H1 (cell line): ENCODE measurements around the gene CACNA1F. TPM values are rescaled to one million over a fixed set of nuclear protein-coding genes. Genes with fewer than 3 reads are reported as not detected.

ENCODE experiments used
- ASH2L ChIP-seq: fragments of 200-600, 300-600 bp; sonication (generic); IDR thresholded peaks from one replicate; pipeline ENCODE4 v1.7.1; 2017; ENCODE audit warnings: low read length
- GTF2F1 ChIP-seq: IDR thresholded peaks from 2 replicates; pipeline ENCODE4 v1.6.1; 2012; ENCODE audit warnings: low read depth, low read length, improper control_type of control experiment, borderline replicate concordance
- NRF1 ChIP-seq: IDR thresholded peaks from 2 replicates; pipeline ENCODE4 v1.6.1; 2011; ENCODE audit warnings: mild to moderate bottlenecking, low read depth, low read length, improper control_type of control experiment
- SAP30 ChIP-seq: fragments of 300-600 bp; sonication (generic); IDR thresholded peaks from 2 replicates; pipeline ENCODE4 v1.7.1; 2012; ENCODE audit warnings: low read length, moderate library complexity, mild to moderate bottlenecking, inconsistent platforms; ENCODE audit not compliant: insufficient read depth, insufficient replicate concordance
- TAF1 ChIP-seq: IDR thresholded peaks from 2 replicates; pipeline ENCODE4 v1.6.1; 2011; ENCODE audit warnings: mild to moderate bottlenecking, low read depth, low read length
- polyA plus RNA-seq, 7 experiments: library from polyadenylated mRNA; depleted of rRNA in 3 of 7; stranded (reverse) in 5 of 7; unstranded in 2 of 7; fragments of >200 nt in 5 of 7; fragments of 200-250 nt in 2 of 7; gene quantifications; 1 replicate in 5 of 7; 2 replicates in 1 of 7; 4 replicates in 1 of 7; pipeline versions ENCODE4 v1.2.1 to v1.2.3, GENCODE V29; 2011 to 2013; ENCODE audit warnings: missing spikeins in 2 of 7, mixed read lengths in 2 of 7
- total RNA-seq: library from RNA; stranded (reverse); fragmentation: NEBNext Ultra II Directional; extraction: Animal tissue kit (Norgen Biotek cat#: 25700); gene quantifications from 2 replicates; pipeline ENCODE4 v1.2.1, GENCODE V29; 2021
- TF ChIP-seq, protein P1 (sequence below): IDR thresholded peaks from 2 replicates; pipeline ENCODE4 v1.6.1; 2012; ENCODE audit warnings: inconsistent platforms

CACNA1F gene
- total and polyA plus RNA-seq, 2 of the 8 experiments (the other 6 are each of a cell fraction or from before 2014, with no cell fraction given): 0.59 to 0.84 TPM

DNA sequence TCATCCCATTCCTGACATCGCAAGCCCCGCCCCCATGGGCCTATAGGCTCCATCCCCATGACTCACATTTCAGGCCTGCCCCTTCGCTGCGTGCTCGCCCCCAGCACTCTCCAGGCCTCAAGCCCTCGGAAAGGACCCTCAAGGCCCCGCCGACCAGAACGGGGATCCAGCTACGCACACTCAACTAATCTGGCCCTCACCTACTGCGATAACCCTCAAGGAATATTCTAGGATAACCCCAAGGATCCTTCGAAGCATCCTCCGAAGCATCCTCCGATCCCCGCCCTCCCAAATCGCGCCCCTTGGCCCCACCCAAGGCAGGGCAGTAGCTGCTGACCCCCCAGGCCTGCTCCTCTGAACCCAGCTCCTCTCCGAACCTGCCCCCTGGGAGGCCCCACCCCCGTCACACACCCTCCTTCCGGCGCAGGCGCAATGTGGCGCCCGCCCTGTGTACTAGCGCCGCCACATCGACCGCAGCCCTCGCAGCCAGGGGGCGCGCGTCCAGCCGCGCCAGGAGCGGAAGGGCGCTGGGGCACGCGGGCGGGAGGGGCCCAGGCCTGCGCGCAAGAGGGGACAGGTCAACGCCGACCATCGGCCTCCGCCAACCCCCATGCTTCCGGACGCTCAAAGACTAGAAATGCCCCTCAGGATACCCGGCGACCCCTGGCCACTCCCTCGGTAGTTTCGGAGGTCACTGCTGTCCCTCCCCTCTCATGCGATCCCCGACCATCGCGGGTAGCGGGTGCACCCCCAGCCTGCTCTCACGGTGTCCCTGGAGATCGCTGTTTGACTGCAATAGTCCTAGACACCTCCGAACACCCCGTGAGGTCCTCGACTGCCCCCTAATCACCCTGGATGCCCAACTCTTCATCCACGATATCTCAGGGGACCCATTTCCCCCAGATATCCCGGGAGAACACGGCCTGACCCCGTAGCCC lies 77.0 kb downstream of the CACNA1F start (continued):
- TF ChIP-seq GTF2F1 (no peak), SAP30 (no peak), ASH2L (peak; percentile 72), TAF1 (peak; percentile 40; the same call in 1 of the 2 replicates), NRF1 (peak; percentile 47)
- TF ChIP-seq, protein P1, sequence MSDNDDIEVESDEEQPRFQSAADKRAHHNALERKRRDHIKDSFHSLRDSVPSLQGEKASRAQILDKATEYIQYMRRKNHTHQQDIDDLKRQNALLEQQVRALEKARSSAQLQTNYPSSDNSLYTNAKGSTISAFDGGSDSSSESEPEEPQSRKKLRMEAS: peak; percentile 64
